GM18508 (cell line): ENCODE measurements around the gene SMAP2.
"Not testable (repeated sequence)": the region's sequence is repeated elsewhere in the genome, so short reads cannot be mapped to it uniquely, and the experiment has no call there.

ENCODE experiments used
- ATAC-seq: cut with Tn5 transposase; IDR thresholded peaks from one replicate; pipeline ENCODE4 v1.9.1; 2021; ENCODE audit warnings: moderate number of reproducible peaks; ENCODE audit not compliant: insufficient read depth, unreplicated experiment

Gene SMAP2

DNA sequence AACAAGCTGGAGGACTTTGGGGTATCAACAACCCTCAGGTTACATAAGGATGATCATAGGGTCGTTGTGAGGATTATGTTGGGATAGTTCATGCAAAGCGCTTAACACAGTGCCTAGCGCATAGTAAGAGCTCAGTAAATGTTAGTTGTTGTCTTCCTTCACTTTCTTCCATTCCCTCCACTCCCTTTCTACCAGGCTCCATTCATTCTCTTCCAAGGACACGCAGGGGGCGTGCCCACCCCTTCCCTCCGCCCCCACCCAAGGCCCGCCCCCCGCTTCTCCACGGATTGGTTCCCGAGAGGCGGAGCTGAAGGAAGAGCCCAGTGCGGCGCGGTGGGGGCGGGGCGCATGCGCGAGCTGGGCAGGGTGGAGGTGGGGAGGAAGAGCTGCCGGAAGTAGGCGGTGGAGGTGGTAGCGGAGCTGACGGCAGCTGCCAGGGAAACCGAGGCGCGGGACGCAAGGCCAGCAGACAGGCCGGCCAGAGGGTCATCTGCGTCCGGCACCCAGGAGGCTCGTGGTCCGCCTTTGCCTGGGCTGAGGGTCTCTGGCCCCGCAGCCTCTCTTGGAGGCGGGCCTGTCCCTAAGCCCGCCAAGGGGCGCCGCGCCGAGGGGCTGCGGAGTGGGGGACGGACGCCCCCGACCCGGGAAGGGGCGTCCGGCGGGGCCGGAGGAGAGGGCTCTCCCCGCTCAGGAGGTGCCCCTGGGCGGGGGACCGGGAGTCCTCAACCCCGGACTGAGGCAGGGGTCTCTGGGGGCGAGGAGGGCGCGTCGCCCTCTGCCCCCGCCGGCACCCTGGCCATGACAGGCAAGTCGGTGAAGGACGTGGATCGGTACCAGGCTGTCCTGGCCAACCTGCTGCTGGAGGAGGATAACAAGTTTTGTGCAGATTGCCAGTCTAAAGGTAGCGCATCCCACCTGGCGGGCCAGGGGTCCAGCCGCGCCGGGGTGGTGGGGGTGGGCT lies at the start of gene SMAP2:
SMAP2 (plus strand) TSS at position 405 of the 961 bp plus-strand sequence; CDS start at position 799, 394 bp downstream.
- peak; percentile 41 for ATAC-seq

DNA sequence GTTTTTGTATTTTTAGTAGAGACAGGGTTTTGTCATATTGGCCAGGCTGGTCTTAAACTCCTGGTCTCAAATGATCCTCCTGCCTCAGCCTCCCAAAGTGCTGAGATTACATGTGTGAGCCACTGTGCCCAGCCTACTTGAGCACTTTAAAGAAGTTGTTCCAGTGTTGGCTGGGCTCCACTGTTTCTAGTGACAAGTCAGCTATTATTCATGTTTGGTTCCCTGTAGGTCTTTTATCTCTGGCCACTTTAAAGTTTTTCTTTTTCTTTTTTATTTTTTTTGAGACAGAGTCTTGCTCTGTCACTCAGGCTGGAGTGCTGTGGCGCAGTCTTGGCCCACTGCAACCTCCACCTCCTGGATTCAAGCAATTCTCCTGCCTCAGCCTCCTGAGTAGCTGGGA lies 42.1 kb upstream of the SMAP2 start:
- not testable (repeated sequence) for ATAC-seq

DNA sequence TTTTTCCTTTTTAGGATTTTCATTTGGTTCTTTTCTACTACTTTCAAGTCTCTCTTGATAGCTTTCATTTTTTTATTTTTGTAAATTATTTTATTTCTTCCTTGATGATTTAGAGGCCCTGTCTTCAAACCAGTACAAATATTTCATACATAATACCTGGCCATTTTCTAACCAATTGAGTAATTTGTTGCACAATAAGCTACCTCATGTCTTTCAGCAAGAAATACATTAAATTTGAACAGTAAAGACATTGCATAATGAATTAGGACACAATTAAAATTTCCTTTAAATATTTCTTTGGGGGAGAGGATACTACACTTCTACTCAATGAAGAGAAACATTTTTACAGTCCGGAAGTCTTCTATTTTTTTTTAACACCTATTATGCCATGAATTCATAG lies 40.8 kb upstream of the SMAP2 start:
- ATAC-seq, result no peak

DNA sequence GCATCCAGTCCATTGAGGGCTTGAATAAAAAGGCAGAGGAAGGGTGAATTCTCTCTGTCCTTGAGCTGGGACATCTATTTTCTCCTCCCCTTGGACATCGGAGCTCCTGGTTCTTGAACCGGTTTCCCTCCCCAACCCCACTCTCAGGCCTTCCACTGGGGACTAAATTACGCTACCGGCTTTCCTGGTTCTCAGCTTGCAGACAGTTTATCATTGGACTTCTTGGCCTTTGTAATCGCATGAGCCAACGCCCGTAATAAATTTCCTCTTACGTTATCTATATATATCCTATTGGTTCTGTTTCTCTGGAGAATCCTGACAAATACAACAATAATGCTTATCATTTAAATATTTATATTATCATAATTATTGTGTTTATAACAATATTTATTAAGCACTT lies 36.1 kb upstream of the SMAP2 start:
- ATAC-seq, result no peak

DNA sequence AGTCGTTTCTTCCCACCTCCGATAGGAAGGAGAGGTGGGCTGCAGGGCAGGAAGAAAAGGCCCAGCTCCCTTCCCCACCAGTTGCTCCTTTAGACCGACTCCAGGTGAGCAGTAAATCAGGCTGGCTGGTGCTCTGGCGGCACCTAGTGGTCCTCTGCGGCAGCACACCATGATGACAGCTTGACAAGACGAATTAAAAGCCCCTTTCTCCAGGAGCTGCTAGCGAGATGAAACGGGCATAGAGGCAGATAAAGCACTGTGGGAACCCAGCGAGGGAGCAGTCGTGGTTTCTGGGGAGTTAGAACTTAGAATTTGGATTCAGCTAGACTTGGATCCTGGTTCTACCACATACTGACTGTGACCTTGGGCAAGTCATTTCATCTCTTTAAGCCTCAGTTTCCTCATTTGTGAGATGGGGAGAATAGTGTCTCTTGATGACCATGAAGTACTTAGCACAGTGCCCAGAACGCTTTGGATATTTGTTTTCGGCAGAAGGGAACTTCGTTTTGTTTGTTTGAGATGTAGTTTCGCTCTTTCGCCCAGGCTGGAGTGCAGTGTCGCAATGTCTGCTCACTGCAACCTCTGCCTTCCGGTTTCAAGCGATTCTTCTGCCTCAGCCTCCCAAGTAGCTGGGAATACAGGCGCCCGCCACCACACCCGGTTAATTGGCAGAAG lies 34.6 kb upstream of the SMAP2 start:
- ATAC-seq, result no peak

DNA sequence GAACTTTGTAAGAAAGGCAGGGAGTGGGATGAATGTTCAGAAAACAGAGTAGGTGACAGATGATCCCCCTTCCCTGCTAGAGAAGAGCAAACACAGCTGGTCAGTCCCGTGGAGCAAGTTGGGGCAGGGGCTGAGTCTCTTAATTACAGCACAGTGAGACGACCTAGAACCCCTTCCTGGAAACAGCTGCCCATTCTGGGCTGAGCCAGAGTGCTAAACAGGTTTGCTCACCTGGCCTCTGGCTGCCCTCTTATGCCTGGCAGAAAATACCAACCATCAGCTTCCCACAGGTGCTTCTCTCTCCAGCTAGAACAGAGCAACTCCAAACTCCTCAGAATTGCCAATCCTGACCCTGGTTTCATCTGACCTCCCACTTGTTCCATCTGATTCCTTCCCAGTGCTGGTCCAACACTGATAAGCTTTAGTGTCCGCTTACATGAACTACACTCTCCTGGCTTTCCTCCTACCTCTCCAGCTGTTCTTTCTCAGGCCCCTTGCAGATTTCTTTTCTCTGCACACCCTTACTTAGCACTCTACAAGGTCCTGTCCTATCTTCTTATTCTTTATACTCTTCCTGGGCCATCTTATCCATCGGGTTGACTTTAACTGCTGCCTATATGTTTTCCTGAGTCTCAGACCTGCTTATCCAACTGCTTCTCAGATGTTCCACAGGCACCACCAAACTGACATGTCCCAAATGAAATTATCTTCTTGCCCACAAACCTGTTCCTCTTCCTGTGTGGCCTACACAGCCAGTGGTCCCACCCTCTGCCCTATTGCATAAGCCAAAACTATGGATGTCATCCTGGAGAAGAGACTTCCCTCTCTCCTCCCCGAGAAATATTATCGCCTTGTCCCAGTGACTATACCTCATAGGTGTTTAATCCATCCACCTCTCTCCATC lies 33.9 kb upstream of the SMAP2 start:
- no peak for ATAC-seq

DNA sequence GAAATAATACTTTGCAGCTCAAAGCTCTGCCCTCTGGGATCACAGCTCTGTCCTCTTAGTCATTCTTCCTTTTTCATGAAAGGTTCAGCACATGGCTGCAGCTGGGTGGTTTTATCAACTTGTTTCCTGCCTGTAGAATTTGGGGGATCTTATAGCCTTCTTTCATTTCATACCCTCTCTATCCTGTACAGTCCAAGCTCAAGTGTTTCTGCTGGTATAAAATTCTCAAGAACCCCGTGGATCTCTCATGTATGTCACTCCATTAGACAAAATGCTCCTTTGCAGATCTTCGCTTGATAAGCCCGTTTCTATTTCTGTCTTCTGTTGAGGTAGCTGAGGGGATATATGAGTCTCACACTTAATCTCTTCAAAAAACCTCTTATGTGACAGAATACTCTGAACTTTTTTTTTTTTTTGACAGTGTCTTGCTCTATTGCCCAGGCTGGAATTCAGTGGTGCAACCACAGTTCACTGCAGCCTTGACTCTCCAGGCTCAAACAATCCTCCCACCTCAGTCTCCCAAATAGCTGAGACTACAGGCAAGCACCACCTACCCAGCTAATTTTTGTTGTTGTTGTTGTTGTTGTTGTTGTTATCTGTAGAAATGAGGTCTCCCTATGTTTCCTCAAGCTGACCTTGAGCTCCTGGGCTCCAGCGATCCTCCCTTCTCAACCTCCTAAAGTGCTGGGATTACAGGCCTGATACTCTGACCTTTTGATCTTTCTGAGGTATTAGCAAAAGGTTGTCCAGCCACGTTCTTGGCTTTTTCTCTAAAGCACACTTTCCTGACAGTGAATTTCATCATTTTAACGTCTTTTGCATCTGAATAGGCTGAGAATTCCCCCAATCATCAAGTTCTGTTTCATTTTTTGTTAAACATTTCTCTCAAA lies 31.8 kb upstream of the SMAP2 start:
- no peak for ATAC-seq

DNA sequence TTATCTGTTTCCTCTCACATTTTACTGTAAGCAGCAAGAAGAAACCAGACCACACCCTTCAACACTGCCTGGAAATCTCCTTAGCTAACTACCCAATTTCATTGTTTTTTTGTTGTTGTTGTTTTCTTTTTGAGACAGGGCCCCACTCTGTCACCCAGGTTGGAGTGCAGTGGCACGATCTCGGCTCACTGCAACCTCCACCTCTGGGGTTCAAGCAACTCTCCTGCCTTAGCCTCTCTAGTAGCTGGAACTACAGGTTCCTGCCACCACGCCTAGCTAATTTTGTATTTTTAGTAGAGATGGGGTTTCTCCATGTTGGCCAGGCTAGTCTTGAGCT lies 31.2 kb upstream of the SMAP2 start:
- not testable (repeated sequence) for ATAC-seq

DNA sequence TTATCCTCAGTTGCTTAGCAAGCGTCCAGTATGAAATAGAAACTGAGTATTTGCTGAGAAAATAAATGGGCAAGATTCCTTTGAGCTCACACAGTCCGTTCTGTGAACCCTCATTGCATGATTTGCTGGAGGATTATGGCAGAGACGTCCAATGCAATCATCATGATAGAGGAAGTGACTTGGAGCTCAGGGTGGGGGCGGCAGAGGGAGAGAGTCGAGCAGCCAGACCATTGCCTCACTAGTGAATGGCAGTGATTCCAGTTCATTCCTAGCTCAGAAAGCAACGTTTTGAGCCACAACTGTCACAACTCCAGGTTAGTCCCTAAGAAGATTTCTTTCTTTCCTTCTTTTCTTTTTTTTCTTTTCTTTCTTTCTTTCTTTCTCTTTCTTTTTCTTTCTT lies 28.9 kb upstream of the SMAP2 start:
- no peak for ATAC-seq

DNA sequence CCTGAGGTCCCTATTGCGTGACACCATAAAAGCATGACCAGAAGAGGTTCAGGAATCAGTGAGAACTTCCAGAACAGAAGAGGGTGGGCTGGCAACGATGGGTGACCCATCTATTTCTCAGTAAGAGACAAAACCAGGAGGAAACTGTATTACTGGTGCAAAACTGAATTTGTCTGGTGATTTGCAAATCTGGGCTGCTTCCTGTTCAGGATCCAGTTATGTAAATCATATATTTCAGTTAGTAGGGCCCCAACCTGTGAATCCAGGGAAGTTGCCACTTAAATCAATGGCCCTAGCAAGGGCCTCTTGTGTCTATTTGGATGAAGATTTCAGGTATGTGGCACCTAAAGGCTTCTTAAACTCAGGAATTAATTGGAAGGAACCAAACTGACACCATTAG lies 23.1 kb upstream of the SMAP2 start:
- no peak for ATAC-seq

DNA sequence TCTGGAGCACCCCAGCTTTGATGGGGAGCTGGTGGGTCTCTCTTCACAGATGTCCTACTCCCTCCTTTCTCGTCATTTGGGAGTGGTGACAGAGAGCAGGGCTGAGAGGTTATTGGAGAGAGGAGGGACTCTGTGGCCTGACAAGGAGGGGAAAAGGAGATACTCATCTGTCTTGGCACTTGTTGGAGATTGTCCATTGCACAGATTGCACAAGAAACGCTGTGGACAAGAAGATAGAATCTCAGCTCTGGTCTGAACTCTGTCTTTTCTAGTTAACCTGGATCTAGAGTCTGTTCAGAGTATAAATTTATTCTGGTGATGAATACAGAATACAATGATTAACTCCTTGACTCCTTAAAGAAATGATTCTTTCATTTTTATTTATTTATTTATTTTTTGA lies 22.4 kb upstream of the SMAP2 start:
- ATAC-seq, result no peak

DNA sequence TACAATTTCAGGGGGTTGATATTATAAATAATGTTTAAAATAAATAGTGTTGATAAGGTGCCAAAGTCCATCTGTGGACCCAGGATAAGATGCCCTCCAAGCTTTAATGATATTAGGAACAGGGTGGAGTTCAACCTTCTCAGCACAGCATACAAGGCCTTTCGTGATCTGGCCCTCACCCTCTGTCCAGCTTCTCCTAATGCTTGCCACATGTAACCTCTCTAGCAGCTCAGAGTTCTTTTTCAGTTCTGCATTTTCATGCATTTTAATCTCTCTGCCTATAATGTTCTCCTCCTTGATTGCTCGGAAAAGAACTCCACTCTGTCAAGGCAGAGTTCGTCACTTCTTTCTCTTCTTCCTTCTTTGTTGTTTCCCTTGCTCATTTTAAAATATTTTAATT lies 21.4 kb upstream of the SMAP2 start:
- ATAC-seq, result no peak

DNA sequence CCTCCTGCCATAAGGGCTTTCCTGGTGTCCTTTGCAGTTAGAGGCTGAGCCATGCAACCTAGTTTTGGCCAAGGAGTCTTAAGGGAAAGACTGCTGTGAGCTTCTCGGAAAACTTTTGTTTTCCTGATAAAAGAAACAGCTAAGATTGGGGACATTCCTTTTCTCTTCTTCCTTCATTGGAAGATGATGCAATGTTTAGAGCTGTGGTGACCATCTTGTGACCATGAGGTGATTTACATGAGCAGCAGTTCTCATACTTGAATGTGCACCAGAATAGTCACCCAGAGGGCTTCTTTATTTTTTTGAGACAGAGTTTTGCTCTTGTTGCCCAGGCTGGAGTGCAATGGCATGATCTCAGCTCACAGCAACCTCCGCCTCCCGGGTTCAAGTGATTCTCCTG lies 20.4 kb upstream of the SMAP2 start:
- ATAC-seq, result no peak

DNA sequence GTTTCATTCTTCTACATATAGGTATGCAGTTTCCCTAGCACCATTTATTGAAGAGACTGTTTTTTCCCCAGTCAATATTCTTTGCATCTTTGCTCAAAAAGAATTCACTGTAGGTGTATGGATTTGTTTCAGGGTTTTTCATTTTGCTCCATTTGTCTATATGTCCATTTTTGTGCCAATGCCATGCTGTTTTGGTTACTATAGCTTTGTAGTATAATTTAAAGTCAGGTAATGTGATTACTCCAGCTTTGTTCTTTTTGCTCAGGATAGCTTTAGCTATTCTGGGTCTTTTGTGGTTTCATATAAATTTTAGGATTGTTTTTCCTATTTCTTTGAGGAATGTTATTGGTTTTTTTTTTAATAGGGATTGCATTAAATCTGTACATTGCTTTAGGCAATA lies 15.9 kb upstream of the SMAP2 start:
- no peak for ATAC-seq

DNA sequence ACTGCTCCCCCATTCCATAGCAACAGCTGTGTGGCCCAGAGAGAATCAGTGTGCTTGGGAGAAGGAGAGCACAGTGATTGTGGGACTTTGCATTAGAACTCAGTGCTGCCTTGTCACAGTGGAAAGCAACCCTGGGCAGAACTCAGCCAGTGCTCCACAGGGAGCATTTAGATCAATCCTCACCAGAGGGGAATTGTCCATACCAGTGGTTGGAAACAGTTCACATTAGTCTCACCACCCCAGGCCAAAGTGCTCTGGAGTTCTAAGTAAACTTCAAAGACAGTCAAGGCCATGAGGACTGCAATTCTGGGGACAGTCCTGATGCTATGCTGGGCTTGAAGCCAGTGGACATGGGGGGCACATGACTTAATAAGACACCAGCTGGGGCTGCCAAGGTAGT lies 12.9 kb upstream of the SMAP2 start:
- no peak for ATAC-seq

DNA sequence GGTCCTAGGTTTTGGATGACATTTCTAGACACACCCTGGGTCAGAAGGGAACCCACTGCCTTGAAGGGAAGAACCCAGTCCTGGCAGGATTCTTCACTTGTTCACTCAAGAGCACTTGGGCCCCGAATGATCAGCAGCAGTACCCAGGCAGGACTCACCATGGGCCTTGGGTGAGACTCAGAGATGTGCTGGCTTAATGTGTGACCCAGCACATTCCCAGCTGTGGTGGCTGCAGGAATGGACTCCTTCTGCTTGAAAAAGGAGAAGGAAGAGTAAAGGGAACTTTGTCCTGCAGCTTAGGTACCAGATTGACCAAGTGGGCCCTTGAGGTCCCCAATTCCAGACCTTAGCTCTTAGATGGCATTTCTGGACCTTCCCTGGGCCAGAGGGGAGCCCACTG lies 12.3 kb upstream of the SMAP2 start:
- no peak for ATAC-seq

DNA sequence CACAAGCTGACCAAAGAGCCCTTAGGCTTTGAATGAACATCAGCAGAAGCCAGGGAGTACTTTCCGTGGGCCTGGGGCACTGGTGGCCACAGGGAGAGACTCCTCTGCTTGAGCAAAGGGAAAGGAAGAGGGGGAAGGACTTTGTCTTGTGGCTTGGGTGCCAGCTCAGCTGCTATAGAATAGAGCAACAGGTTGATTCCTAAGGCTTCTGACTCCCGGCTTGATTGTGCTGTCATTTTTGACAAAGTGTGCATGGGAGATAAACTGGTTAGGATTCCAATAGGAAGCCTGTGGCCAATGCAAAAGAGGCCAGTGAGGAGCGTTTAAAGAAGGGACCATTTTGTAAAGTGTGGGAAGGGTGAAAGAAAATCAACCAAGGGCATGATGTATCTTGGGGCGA lies 11.9 kb upstream of the SMAP2 start:
- no peak for ATAC-seq

DNA sequence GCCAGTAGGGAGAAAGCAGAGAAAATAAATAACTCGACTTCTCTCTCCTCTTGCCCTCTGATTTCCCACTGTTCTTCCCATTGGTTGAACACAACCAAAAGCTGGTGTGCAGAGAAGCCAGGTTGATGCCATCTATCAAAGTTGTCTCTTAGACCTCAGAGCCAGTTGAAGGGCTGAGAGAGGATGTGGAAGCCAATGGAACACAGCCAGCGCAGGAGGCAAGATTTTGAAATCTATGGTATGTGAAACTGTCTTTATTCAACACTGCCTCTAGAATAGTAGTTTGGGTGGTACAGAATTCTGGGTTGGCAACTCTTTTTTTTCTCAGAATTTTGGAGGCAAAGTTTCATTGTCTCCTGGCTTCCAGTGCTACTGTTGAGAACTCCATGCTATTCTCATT lies 11.3 kb upstream of the SMAP2 start:
- ATAC-seq, result no peak

DNA sequence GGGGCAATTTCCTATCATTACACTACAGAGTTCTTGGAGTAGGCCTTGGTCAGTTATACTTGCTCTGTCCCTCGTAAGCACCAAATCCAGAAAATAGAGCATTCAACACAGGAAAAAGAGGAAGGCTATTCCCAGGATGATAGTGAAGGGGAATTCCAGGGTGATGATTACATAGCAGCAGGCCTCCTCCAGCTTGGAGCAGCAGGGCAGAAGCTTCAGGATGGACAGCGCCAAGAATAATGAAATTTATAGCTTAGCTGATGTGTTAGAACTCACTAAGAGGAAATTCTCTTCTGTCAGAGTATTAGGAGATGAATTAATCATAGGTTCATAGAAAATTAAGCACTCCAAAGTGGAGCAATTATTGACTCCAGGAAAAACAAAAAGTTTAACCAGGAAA lies 10.8 kb upstream of the SMAP2 start:
- ATAC-seq, result no peak

DNA sequence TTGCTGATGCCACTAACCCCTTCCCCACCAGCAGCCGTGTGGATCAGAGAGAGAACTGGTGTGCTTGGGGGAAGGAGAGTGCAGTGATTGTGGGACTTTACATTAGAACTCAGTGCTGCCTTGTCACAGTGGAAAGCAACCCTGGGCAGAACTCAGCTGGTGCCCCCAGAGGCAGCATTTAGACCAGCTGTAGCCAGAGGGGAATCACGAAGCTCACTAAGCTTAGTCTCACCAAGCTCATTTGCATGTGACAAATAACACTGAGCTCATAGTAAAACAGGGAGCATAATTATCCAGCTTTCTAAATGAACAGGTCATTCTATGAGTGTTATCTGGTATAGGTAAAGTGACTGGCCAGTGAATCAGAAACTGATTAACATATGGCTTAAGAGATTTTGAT lies 9.8 kb upstream of the SMAP2 start:
- peak; percentile 85 for ATAC-seq
